GM18858 (cell line): ENCODE measurements around the gene AP2A2.

ENCODE experiments used
- ATAC-seq: cut with Tn5 transposase; IDR thresholded peaks from one replicate; pipeline ENCODE4 v1.9.1; 2021; ENCODE audit not compliant: unreplicated experiment

Gene AP2A2

DNA sequence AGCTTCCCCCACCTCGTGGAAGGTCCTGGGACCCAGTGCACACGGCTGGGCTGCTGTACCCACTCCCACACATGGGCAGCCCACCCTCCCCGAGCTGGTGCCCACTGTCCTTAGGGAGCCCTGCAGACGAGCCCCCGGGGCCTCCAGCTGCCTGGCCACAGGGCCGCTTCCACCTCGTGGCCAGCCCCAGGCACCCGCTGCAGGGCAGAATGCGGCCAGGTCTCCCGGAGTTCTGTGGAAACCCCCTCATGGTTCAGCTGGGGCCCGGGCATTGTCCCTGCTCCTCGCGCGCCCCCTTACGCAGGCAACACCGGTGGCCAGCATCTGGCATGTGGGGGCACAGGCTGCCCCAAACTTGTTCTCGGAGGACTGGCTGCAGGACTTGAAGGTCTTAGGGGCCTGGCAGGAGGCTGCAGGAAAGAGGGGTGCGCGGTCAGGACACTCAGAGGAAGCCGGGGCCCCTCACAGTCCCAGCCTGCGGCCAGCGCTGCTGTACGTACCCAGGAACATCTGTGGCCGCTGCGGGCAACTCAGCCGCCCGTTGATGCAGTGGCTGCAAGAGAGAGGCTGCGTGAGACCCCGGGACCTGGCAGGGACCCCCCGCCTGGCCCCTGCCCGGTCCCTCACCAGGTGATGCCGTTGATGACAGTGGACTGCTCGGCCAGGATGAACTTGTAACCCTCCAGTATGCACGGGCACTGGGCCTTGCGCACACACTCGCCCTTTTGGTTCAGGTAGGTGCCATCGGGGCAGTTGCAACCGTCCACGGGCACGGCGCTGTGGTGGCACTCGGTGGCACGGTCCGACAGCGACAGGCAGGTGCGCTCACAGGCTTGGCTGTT is 101.2 kb downstream of the AP2A2 start:
- ATAC-seq, result no peak

DNA sequence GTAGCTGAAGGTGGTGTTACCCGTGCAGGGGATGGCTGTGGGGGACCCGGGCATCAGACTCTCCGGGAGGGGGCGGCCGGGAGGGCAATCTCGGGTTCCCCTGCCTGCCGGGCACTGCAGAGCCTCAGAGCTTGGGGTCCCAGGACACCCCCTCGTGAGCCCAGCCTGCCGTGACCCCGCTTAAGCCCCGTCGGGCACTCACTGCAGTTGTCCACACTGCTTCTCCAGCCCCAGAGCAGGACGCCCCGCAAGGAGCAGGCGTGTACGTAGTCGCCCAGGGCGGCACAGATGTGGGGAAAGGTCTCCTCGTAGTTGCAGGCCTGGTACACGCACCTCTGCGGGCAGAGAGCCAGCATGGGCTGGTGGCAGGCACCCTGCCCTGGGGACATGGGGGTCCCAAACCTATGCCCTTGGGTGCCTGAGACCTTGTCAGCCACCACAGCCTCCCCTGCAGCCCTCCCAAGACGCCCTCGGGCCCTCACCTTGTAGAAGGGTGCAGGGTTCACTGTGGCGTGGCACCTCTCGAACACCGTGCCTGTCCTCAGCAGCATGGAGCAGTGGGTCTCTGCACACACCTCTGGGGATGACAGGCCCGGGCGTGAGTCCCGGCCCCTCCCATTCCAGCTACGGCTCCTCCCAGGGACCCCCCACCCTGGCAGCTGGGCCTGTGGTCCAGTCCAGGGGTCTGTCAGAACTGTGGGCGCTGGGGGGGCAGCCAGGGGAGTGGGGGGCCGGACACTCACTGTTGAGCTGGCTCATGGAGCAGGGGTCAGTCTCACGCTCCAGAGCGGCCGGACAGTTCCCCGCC is 102.0 kb downstream of the AP2A2 start:
- no peak for ATAC-seq

GRCh38 chr11:1028291-1028540 is 102.5 kb downstream of the AP2A2 start:
- no peak for ATAC-seq

DNA sequence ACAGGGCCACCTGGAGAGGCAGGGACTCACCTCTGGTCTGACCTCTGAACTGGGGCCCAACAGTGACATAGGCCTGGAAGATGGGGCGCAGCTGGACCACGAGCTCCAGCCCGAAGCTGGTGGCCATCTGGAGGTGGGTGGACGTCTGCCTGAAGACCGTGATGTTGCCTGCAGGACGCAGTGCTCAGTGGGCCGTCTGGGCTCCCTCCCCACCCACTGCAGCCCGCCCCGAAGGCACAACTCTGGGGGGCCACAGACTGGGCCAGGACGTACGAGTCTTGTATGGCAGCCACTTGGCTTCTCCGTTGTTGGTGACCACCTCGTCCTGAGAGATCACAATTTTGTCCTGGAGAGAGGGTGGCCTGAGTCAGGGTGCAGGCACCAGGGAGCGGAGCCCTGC is 102.9 kb downstream of the AP2A2 start:
- no peak for ATAC-seq

DNA sequence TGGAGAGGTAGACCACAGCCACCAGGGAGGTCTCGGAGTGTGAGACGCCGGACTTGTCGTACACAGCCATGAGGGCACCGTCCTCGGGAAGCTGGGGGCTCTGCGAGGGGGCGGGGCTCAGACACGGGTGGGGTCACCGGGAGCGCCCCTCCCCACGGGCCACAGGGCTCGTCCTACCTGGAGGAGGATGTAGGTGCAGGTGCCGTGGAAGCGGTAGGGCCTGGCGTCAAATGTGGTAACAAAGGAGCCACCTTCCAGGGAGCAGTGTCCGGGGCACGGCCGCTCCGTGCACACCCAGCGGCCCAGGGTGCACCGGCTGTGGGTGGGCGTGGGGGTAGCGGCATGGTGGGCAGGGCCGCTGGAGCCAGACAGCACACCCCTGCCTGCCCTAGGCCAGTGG is 103.4 kb downstream of the AP2A2 start:
- no peak for ATAC-seq

GRCh38 chr11:1029654-1030053 is 104.0 kb downstream of the AP2A2 start:
- ATAC-seq, result no peak

DNA sequence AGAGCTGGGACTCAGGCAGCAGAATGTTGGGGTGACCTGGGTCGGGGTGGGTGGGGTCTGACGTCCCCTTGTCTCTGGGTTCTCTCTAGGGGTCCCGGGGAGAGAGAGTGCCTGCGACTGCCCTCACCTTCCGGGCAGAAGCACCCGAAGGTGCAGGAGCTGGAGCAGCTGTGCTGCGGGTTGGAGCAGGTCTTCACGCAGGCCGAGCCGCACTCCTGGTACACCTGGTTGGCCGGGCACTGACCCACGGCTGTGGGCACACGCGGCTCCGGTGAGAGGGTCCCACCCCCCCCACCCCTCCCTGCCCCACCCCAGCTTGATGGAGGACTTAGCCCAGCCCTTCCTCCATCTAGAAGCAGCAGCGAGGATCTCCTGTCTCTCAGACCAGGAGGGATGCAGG is 104.4 kb downstream of the AP2A2 start:
- no peak for ATAC-seq

- no peak for ATAC-seq
Measured at GRCh38 chr11:1030556-1030955, 104.9 kb downstream of the AP2A2 start.

DNA sequence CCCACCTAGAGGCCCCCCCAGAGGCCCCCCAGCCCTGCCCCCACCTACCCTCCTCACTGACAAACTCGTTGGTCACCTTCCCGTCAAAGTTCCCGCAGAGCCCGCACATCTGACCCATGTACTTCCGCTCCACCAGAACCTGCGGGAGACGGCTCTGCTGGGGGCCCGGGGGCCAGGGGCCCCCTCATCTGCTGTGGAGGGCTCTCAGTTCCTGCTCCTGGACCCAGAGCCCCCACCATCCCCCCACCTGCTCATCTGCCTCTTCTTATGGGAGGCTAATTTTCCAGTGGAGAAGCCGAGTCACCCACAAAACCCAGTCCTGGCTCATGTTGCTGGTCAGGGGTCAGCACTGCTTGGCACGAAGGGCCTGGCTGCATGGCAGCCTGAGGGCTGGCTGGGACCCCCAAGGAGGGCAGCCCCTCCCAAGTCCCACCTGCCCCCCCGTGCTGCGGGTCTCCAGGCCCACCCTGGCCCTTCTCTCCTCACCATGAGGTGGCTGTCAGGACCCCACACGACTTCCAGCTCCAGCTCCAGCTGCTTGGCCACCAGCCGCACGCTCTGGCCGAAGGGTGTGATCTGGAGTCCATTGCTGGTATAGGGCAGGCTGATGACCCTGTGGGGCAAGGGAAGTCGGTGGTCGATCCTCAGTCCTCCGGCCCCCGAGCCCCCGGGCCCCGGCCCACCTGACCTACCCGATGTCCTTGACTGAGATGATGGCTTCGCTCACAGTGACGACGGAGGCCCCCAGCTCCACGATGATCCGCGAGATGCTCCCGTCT is 105.6 kb downstream of the AP2A2 start:
- ATAC-seq, result no peak

- ATAC-seq, result no peak
Measured at GRCh38 chr11:1032310-1032891, 106.7 kb downstream of the AP2A2 start.

DNA sequence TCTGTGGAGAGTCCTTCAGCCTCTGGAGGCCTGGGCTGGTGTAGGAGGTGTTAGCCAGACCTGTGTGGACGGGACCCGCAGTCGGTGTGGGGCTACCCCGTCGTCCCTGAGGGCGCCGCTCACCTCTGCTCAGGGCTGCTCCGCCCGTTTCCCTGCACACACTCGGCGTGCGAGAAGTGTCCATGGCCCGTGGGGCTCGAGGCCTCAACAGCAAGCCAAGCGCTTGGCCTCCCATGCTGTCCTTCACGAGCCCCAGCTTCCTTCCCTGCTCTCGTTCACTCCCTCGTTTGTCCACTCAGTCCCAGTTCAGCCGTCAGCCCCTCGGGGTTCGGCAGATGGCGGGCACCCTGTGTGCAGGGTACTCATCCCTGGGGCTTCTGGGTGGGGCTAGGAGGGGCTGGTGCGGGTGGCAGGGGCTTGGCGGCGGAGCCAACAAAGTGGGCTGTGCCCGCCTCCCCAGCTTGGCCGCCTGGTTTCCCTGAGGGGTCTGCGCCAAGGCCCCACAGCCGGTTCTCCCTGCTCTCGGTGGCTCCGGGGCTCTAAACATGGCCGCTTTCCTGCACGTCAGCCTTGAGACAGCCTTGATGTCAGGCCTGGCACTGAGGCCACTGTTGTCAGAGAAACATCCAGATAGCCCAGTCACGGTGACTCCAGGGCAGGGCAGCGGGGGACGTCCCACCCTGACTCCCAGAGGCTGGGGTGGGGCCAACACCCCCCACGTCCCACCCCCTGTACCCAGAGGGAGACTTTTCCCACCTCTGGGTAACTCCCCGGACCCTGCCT is 107.5 kb downstream of the AP2A2 start:
- ATAC-seq, result no peak

GRCh38 chr11:1034001-1034400 is 108.3 kb downstream of the AP2A2 start:
- ATAC-seq, result no peak

DNA sequence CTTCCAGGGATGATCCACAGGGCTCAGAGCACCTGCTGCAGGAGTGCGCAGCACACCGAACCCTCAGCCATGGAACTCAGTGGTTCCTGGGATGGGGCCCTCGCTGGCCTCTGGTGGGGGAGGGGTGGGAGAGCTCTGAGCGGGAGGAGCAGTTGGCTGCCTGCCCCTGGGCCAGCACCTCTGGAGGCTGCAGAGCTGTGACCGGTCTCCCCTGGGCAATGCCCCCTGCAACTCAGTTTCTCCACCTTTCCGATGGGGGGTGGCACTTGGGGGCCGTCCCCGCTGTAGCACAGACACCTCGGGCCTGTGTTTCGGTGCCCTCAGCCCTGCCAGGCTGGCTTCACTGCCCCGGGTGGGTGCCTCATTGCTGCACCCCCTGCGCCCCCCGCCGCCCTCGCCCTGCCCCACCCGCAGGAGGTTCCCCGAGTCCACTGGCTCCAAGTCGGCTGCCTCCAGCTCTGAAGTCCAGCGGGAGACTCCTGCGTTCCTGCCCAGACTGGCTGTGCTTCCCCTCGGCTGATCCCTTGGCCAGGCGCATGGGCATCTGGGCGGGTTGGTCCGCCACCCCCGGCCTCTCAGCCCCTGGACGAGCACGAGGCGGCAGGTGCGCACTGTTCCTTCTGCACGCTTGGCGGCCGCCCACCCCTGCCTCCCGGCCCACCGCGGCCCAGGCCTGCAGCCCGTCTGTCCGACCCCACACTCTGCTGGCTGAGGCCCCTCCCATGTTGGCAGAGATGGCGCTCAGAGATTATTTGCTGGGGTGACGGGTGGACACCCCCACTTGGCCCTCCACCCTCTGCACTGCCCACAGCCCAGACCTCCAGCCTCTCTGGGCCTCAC is 109.0 kb downstream of the AP2A2 start:
- ATAC-seq, result no peak

- ATAC-seq, result no peak
Measured at GRCh38 chr11:1035577-1036283, 110.1 kb downstream of the AP2A2 start.

DNA sequence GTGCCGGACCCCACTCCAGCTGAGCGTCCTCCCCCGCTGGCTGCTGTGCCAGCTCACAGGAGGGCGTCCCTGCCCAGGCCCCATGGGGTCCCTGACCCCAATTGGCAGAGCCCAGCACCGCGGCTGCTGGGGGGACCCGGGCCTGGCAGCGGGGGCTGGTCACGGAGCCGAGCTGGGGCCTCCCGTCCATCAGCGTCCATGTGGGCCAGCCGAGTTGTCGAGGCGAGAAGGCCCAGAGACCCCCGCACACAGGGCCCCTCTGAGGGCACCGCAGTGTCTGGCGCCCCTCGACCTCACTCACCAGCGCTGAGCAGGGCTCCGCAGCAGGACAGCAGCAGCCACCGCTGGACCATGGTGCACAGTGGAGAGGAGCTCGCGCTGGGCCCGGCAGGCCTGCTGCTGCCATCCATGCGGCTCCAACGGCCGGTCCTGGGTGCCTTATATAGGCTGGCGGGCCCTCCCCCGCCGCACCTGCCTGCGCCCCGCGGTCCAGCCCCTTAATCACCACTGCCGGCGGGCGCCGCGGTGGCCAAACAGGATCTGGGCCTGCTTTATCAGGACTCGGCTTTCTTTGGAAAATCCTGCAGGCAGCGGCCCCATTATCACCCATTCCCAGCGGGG is 110.7 kb downstream of the AP2A2 start, which contains the start of gene MUC6:
Gene MUC6 (minus strand): TSS at position 416 of the 621 bp plus-strand sequence. CDS start 63 bp downstream, at position 353.
- ATAC-seq, result no peak

DNA sequence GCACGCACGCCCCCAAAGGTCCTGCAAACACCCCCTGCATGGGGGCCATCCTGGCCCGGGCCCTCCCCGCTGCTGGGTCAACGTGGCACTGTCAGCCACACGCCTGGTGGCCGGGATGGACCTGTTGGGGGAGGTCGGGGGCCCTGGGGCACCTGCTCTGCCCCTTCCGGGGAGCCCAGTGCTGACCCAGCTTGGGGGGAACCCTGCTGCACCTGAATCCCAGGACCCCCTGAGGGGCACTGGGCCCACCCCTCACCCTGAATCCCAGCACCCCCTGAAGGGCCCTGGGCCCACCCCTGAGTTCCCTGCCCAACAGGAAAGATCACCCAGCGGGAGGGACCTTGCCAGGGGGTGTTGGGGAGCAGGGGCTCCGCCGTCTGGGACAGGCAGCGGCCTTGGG is 111.3 kb downstream of the AP2A2 start:
- ATAC-seq, result no peak

- no peak for ATAC-seq
Measured at GRCh38 chr11:1037506-1038055, 111.9 kb downstream of the AP2A2 start.

GRCh38 chr11:1038361-1038760 is 112.7 kb downstream of the AP2A2 start:
- no peak for ATAC-seq
